ENCODE data around the gene ATRN.

GRCh38 chr20:3446779-3447178, 24.0 kb upstream of the ATRN start:
- TF ChIP-seq CTCF (conservative IDR thresholded peaks at IDR 0.05), result no peak
- TF ChIP-seq ZFX (IDR thresholded peaks at IDR 0.05), result no peak

Measured in C4-2B (cell line).